Nephron (organoid): ENCODE data around the gene LAMTOR5.

Source experiments
- H3K27ac Mint-ChIP-seq, 3 experiments: 2 replicates each; pipeline ENCODE4 v1.8.0; 2020; ENCODE audit warnings: mixed read lengths in 3 of 3, mild to moderate bottlenecking in 2 of 3, moderate library complexity in 1 of 3
- H3K27me3 Mint-ChIP-seq: 2 replicates; pipeline ENCODE4 v1.8.0; 2021; ENCODE audit warnings: low read depth, mild to moderate bottlenecking, moderate library complexity, mixed read lengths
- H3K36me3 Mint-ChIP-seq: 2 replicates; pipeline ENCODE4 v1.8.0; 2020; ENCODE audit warnings: low read depth, mixed read lengths
- H3K4me1 Mint-ChIP-seq: 2 replicates; pipeline ENCODE4 v1.8.0; 2020; ENCODE audit warnings: mixed read lengths
- H3K4me3 Mint-ChIP-seq, 3 experiments: 2 replicates each; pipeline ENCODE4 v1.8.0; 2020; ENCODE audit warnings: mild to moderate bottlenecking in 3 of 3, mixed read lengths in 3 of 3, moderate library complexity in 2 of 3
- H3K9me3 Mint-ChIP-seq: 2 replicates; pipeline ENCODE4 v1.8.0; 2020; ENCODE audit warnings: mixed read lengths
- TF ChIP-seq, protein P1 (sequence below), 3 experiments: fragments of 200-600 bp; sonication (generic); IDR thresholded peaks; one replicate each; pipeline ENCODE4 v1.5.0; 2021; ENCODE audit warnings: antibody characterized with exemption in 3 of 3; ENCODE audit not compliant: unreplicated experiment in 3 of 3

Gene LAMTOR5

GRCh38 chr1:110380672-110381283 is 26.7 kb downstream of the LAMTOR5 start:
- H3K27me3 Mint-ChIP-seq, result no peaks in the 10 kb centered on the region
- H3K4me1 Mint-ChIP-seq, result peaks cover 6% of the 10 kb centered on the region
- H3K36me3 Mint-ChIP-seq, result peaks cover 50% of the 10 kb centered on the region
- no peak overlapping the region for H3K4me3 Mint-ChIP-seq
- TF ChIP-seq, protein P1, sequence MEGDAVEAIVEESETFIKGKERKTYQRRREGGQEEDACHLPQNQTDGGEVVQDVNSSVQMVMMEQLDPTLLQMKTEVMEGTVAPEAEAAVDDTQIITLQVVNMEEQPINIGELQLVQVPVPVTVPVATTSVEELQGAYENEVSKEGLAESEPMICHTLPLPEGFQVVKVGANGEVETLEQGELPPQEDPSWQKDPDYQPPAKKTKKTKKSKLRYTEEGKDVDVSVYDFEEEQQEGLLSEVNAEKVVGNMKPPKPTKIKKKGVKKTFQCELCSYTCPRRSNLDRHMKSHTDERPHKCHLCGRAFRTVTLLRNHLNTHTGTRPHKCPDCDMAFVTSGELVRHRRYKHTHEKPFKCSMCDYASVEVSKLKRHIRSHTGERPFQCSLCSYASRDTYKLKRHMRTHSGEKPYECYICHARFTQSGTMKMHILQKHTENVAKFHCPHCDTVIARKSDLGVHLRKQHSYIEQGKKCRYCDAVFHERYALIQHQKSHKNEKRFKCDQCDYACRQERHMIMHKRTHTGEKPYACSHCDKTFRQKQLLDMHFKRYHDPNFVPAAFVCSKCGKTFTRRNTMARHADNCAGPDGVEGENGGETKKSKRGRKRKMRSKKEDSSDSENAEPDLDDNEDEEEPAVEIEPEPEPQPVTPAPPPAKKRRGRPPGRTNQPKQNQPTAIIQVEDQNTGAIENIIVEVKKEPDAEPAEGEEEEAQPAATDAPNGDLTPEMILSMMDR (IDR thresholded peaks at IDR 0.05; ENCODE audit: unreplicated experiment in 3 of 3), result no peak
- no peak overlapping the region for H3K27ac Mint-ChIP-seq
- H3K9me3 Mint-ChIP-seq, result no peaks in the 10 kb centered on the region

DNA sequence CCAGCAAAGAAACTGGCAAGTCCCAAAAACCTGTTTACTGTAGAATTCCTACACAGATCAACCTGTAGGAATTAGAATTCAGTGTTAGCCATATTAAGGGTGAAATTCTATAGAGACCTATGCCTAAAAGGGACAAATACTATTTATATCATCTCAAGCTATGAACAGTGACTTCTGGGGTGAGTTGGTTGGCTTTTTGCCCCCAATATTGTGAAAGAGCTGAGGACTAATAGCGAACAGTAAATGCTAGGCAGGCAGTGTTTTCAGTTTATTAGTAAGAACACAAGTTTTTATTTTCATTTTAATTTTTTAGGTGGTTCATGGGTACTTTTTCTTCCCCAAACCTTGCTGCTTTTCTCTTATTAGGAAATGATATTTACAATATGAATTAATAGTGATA is 32.0 kb downstream of the LAMTOR5 start:
- TF ChIP-seq, protein P1 (IDR thresholded peaks at IDR 0.05; ENCODE audit: unreplicated experiment in 3 of 3), result no peak
- Mint-ChIP-seq H3K4me1 (no peaks in the 10 kb centered on the region), H3K4me3 (no peak overlapping the region), H3K27ac (no peak overlapping the region), H3K36me3 (peaks cover 53% of the 10 kb centered on the region), H3K27me3 (no peaks in the 10 kb centered on the region), H3K9me3 (no peaks in the 10 kb centered on the region)

DNA sequence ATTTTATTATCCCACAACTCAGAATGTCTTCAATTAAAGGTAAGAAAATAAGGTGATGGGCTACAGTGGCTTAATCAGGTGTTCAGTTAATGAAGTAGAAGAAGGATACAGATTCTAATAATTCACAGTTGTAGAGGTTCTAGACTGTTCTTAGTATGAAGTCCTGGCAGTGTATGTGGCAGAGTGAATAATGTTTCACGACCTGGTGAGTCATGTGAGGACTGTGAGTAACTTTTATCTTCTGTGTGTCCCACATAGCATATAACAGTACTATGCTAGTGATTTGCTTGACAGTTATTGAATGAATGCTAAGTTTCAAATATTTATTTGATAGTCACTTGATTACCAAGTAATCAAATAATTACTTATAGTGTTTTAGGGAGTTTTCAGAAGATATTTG is 36.7 kb downstream of the LAMTOR5 start:
- Mint-ChIP-seq H3K27ac (no peak overlapping the region), H3K27me3 (no peaks in the 10 kb centered on the region), H3K36me3 (peaks cover 23% of the 10 kb centered on the region), H3K9me3 (no peaks in the 10 kb centered on the region), H3K4me3 (no peak overlapping the region), H3K4me1 (no peaks in the 10 kb centered on the region)
- TF ChIP-seq, protein P1 (IDR thresholded peaks at IDR 0.05; ENCODE audit: unreplicated experiment in 3 of 3), result no peak

DNA sequence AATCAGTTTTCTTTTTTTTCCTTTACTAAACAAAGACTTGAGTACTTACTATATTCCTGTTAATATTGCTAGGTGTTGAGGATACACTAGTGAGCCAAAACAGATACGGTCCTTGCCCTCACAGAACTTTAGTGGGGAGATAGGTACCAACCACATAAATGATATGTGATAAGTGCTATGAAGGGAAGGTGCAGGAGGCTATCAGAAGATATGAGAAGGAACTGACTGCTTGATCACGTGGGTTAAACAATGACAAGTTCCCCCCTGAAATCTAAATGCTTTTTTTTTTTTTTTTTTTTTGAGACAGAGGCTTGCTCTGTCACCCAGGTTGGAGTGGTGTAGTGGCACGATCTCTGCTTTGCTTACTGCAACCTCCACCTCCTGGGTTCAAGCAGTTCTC is 43.3 kb downstream of the LAMTOR5 start:
- Mint-ChIP-seq H3K36me3 (peaks cover 43% of the 10 kb centered on the region), H3K9me3 (no peaks in the 10 kb centered on the region), H3K4me3 (no peak overlapping the region), H3K27me3 (no peaks in the 10 kb centered on the region), H3K27ac (no peak overlapping the region), H3K4me1 (no peaks in the 10 kb centered on the region)
- TF ChIP-seq, protein P1 (IDR thresholded peaks at IDR 0.05; ENCODE audit: unreplicated experiment in 3 of 3), result no peak

DNA sequence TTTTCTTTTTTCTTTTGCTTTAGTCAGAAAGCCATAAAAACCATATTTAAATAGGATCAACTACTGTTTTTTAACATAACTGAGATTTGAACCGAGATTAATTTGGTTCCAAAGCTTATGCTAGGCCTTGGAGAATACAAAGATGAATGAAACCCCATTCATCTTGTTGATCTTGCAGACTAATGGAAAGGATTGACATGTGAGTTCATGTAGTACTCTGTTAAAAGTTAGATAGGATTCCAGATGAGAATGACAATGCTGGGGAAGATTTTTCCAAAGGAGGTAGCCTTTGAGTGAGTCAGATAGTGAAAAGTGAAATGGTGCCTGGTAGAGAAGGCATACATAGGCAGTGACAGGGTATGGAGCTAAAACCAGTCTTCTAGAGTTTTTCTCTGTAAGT is 45.6 kb downstream of the LAMTOR5 start:
- Mint-ChIP-seq H3K4me3 (no peak overlapping the region), H3K4me1 (no peaks in the 10 kb centered on the region), H3K27me3 (no peaks in the 10 kb centered on the region), H3K27ac (no peak overlapping the region), H3K36me3 (peaks cover 49% of the 10 kb centered on the region), H3K9me3 (no peaks in the 10 kb centered on the region)
- TF ChIP-seq, protein P1 (IDR thresholded peaks at IDR 0.05; ENCODE audit: unreplicated experiment in 3 of 3), result no peak

DNA sequence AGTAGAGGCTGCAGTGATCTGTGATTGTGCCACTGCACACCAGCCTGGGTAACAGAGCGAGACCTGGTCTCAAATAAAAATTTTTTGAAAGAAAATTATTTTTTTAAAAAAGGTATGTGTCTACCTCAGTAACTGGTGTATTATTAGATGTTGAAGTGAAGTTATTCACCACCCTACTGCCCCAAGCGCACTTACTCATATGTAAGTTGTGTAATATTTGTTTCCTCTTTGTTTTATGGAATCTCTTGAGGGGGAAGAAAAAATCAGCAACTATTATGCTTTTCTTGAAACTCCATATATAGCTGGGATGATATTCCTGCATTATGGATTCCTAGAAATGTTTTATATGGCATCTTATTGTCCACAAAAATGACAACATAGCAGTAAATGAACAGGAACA is 47.1 kb downstream of the LAMTOR5 start:
- H3K9me3 Mint-ChIP-seq, result no peaks in the 10 kb centered on the region
- peaks cover 46% of the 10 kb centered on the region for H3K36me3 Mint-ChIP-seq
- H3K27me3 Mint-ChIP-seq, result no peaks in the 10 kb centered on the region
- no peak overlapping the region for H3K27ac Mint-ChIP-seq
- TF ChIP-seq, protein P1 (IDR thresholded peaks at IDR 0.05; ENCODE audit: unreplicated experiment in 3 of 3), result no peak
- no peak overlapping the region for H3K4me3 Mint-ChIP-seq
- no peaks in the 10 kb centered on the region for H3K4me1 Mint-ChIP-seq
